Fibroblast of gingiva (primary cell): ENCODE data around the gene MYO10.
"Not testable (repeated sequence)": the region's sequence is repeated elsewhere in the genome, so short reads cannot be mapped to it uniquely, and the experiment has no call there.

Experiments used
- DNase-seq: peaks from one replicate; pipeline ENCODE4 v3.0.0-alpha.2; 2011; ENCODE audit warnings: low read depth

The MYO10 gene

GRCh38 chr5:16781828-16782626 is 154.1 kb downstream of the MYO10 start:
- no peak for DNase-seq

- no peak for DNase-seq
Measured at GRCh38 chr5:16780325-16780724, 155.8 kb downstream of the MYO10 start.

- no peak for DNase-seq
Measured at GRCh38 chr5:16777432-16777831, 158.7 kb downstream of the MYO10 start.

GRCh38 chr5:16776611-16777251 is 159.4 kb downstream of the MYO10 start:
- peak; percentile 65 for DNase-seq

- DNase-seq, result peak; percentile 53
Measured at GRCh38 chr5:16774806-16775205, 161.3 kb downstream of the MYO10 start.

- DNase-seq, result peak; percentile 42
Measured at GRCh38 chr5:16773991-16774390, 162.1 kb downstream of the MYO10 start.

- DNase-seq, result no peak
Measured at GRCh38 chr5:16772556-16772955, 163.5 kb downstream of the MYO10 start.

GRCh38 chr5:16768184-16768583 is 167.9 kb downstream of the MYO10 start:
- DNase-seq, result no peak

GRCh38 chr5:16763211-16763610 is 172.9 kb downstream of the MYO10 start:
- no peak for DNase-seq

GRCh38 chr5:16759147-16759773 is 176.8 kb downstream of the MYO10 start:
- no peak for DNase-seq

- DNase-seq, result no peak
Measured at GRCh38 chr5:16757989-16758501, 178.0 kb downstream of the MYO10 start.

- not testable (repeated sequence) for DNase-seq
Measured at GRCh38 chr5:16757577-16757976, 178.5 kb downstream of the MYO10 start.

- no peak for DNase-seq
Measured at GRCh38 chr5:16757146-16757545, 178.9 kb downstream of the MYO10 start.

- DNase-seq, result no peak
Measured at GRCh38 chr5:16756692-16757091, 179.4 kb downstream of the MYO10 start.

- DNase-seq, result no peak
Measured at GRCh38 chr5:16755641-16756040, 180.4 kb downstream of the MYO10 start.

GRCh38 chr5:16754601-16755000 is 181.5 kb downstream of the MYO10 start:
- no peak for DNase-seq

- no peak for DNase-seq
Measured at GRCh38 chr5:16754086-16754485, 182.0 kb downstream of the MYO10 start.

- no peak for DNase-seq
Measured at GRCh38 chr5:16750445-16750844, 185.6 kb downstream of the MYO10 start.

GRCh38 chr5:16749626-16750025 is 186.5 kb downstream of the MYO10 start:
- no peak for DNase-seq

- DNase-seq, result no peak
Measured at GRCh38 chr5:16744164-16744880, 191.8 kb downstream of the MYO10 start.

- no peak for DNase-seq
Measured at GRCh38 chr5:16742938-16743337, 193.2 kb downstream of the MYO10 start.

- peak; percentile 30 for DNase-seq
Measured at GRCh38 chr5:16740811-16741392, 195.2 kb downstream of the MYO10 start.
